ENCODE data around the gene CTBP1. TPM values are rescaled to one million over a fixed set of nuclear protein-coding genes. Genes with fewer than 3 reads are reported as not detected.
A peak's percentile ranks its signal among the peaks of the same experiment; 100 is the strongest.

The CTBP1 gene
- total RNA-seq, 1 donor from 2014 or later, result 121 TPM

- ATAC-seq (peak; percentile 59), DNase-seq (ENCODE audit: missing footprints) (peak; percentile 75)
- intact Hi-C loops (cut with DNase I), result loop anchor here (5.0 kb wide), 1 partner anchor 66 kb away; no protein-coding TSS in a partner anchor
Measured at GRCh38 chr4:1232661-1233621, 16.0 kb downstream of the CTBP1 start.

GRCh38 chr4:1231637-1232360 lies 17.1 kb downstream of the CTBP1 start:
- DNase-seq (ENCODE audit: missing footprints), result peak; percentile 55
- intact Hi-C loops (cut with DNase I), result loop anchor here (5.0 kb wide), 1 partner anchor 64 kb away; no protein-coding TSS in a partner anchor
- ATAC-seq, result no peak

GRCh38 chr4:1230971-1231636 lies 17.8 kb downstream of the CTBP1 start:
- ATAC-seq (no peak), DNase-seq (ENCODE audit: missing footprints) (peak; percentile 37)
- intact Hi-C loops (cut with DNase I), result loop anchor here (5.0 kb wide), 1 partner anchor 64 kb away; no protein-coding TSS in a partner anchor

GRCh38 chr4:1230316-1230715 lies 18.6 kb downstream of the CTBP1 start:
- intact Hi-C loops (cut with DNase I), result loop anchor here (5.0 kb wide), 1 partner anchor 63 kb away; no protein-coding TSS in a partner anchor
- DNase-seq (ENCODE audit: missing footprints), result no peak
- no peak for ATAC-seq

- intact Hi-C loops (cut with DNase I), result no loop called here
- ATAC-seq (no peak), DNase-seq (ENCODE audit: missing footprints) (no peak)
Measured at GRCh38 chr4:1229117-1229849, 19.6 kb downstream of the CTBP1 start.

- DNase-seq (ENCODE audit: missing footprints) (no peak), ATAC-seq (no peak)
- intact Hi-C loops (cut with DNase I), result no loop called here
Measured at GRCh38 chr4:1227816-1228215, 21.1 kb downstream of the CTBP1 start.

- no peak for DNase-seq (ENCODE audit: missing footprints)
- ATAC-seq, result no peak
- intact Hi-C loops (cut with DNase I), result no loop called here
Measured at GRCh38 chr4:1226598-1226997, 22.3 kb downstream of the CTBP1 start.

GRCh38 chr4:1226144-1226481 lies 22.8 kb downstream of the CTBP1 start:
- no peak for DNase-seq (ENCODE audit: missing footprints)
- peak; percentile 62 for ATAC-seq
- intact Hi-C loops (cut with DNase I), result no loop called here

- no peak for ATAC-seq
- intact Hi-C loops (cut with DNase I), result no loop called here
- DNase-seq (ENCODE audit: missing footprints), result no peak
Measured at GRCh38 chr4:1225272-1226143, 23.4 kb downstream of the CTBP1 start.

- DNase-seq (ENCODE audit: missing footprints) (no peak), ATAC-seq (no peak)
- intact Hi-C loops (cut with DNase I), result no loop called here
Measured at GRCh38 chr4:1223841-1224809, 24.8 kb downstream of the CTBP1 start.

GRCh38 chr4:1222938-1223690 lies 25.8 kb downstream of the CTBP1 start:
- intact Hi-C loops (cut with DNase I), result no loop called here
- DNase-seq (ENCODE audit: missing footprints) (no peak), ATAC-seq (no peak)

- ATAC-seq (no peak), DNase-seq (ENCODE audit: missing footprints) (no peak)
Measured at GRCh38 chr4:1222036-1222789, 26.7 kb downstream of the CTBP1 start.

GRCh38 chr4:1221155-1221870 lies 27.6 kb downstream of the CTBP1 start:
- no peak for ATAC-seq
- intact Hi-C loops (cut with DNase I), result no loop called here
- no peak for DNase-seq (ENCODE audit: missing footprints)

More at GRCh38 chr4:1222036-1222789, 26.7 kb downstream of the CTBP1 start:
- intact Hi-C loops (cut with DNase I), result no loop called here

GRCh38 chr4:1220566-1220965 lies 28.4 kb downstream of the CTBP1 start:
- intact Hi-C loops (cut with DNase I), result no loop called here
- ATAC-seq (no peak), DNase-seq (ENCODE audit: missing footprints) (no peak)

- intact Hi-C loops (cut with DNase I), result no loop called here
- ATAC-seq (no peak), DNase-seq (ENCODE audit: missing footprints) (no peak)
Measured at GRCh38 chr4:1219566-1219950, 29.4 kb downstream of the CTBP1 start.
